ENCODE results near the gene CZIB. TPM values are rescaled to one million over a fixed set of nuclear protein-coding genes. Genes with fewer than 3 reads are reported as not detected.

The CZIB gene
- total RNA-seq, 1 experiment from 2014 or later: 56.7 TPM

DNA sequence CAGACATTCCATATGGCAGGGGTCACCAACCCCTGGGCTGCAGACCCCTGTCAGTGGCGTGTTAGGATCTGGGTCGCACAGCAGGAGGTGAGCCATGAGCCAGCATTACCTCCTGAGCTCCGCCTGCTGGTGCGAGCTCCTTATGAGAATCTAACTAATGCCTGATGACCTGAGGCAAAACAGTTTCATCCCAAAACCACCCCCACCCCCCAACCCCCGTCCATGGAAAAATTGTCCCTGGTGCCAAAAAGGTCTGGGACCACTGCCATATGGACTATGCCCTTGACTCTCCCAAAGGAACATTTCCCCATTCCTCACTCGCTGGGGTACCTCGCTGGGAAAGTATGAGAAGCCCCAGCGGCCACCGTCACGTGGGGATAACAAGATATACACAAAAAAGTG is 30.2 kb downstream of the CZIB start:
- POLR2A ChIA-PET (ENCODE audit: low non-redundant PET): no interaction called here

DNA sequence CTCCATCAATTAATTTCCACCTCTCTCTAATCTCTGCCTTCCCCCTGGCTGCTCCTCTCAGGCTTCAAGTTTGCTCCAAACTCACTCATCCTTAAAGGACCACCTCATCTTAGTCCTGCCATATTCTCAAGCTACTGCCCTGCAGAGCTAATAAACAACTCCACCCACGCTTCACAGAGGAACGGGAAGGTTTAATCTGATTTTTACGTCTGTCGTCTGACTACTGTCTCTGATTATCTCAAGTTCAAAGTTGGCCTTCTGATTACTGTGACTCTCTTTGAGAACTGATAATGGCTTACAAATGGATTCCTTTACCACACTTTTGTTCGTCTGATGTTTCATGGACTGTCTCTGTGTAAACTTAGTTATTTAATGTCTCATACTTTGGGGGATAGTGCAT is 31.4 kb downstream of the CZIB start:
- Histone ChIP-seq H3K4me3 (ENCODE audit: low read depth, low read length, poor library complexity, severe bottlenecking) (no peak overlapping the region), H3K36me3 (ENCODE audit: insufficient read depth, low read length, poor library complexity, severe bottlenecking) (no peaks in the 10 kb centered on the region), H3K4me1 (ENCODE audit: insufficient read depth, low read length, poor library complexity, severe bottlenecking) (no peaks in the 10 kb centered on the region), H3K27ac (ENCODE audit: low read depth, low read length, poor library complexity, severe bottlenecking) (no peak overlapping the region), H3K27me3 (replicated peaks; ENCODE audit: insufficient read depth, low read depth, low read length, poor library complexity) (no peaks in the 10 kb centered on the region), H3K9me3 (ENCODE audit: low read depth, low read length, poor library complexity, severe bottlenecking) (no peaks in the 10 kb centered on the region)
- POLR2A ChIA-PET (ENCODE audit: low non-redundant PET): no interaction called here
- BruUV-seq (replicated peaks): no TSS peak
- CTCF ChIA-PET: no interaction called here
- no peak for DNase-seq (ENCODE audit: low spot score)
- intact Hi-C loops (cut with micrococcal nuclease; ENCODE audit: unreplicated experiment): loop anchor here (5.0 to 10.0 kb wide), 3 partner anchors 124 to 487 kb away; partner anchors contain the start of genes PODN and ZYG11A
- no peak for TF ChIP-seq EZH2 (IDR thresholded peaks at IDR 0.05; ENCODE audit: borderline replicate concordance, low read depth, low read length, poor library complexity, severe bottlenecking)
- TF ChIP-seq CTCF (conservative IDR thresholded peaks at IDR 0.05; ENCODE audit: low read depth, low read length): no peak

More for the DNA sequence above, 30.2 kb downstream of the CZIB start:
- Histone ChIP-seq H3K36me3 (ENCODE audit: insufficient read depth, low read length, poor library complexity, severe bottlenecking) (no peaks in the 10 kb centered on the region), H3K4me1 (ENCODE audit: insufficient read depth, low read length, poor library complexity, severe bottlenecking) (no peaks in the 10 kb centered on the region), H3K9me3 (ENCODE audit: low read depth, low read length, poor library complexity, severe bottlenecking) (no peaks in the 10 kb centered on the region), H3K27me3 (replicated peaks; ENCODE audit: insufficient read depth, low read depth, low read length, poor library complexity) (no peaks in the 10 kb centered on the region), H3K27ac (ENCODE audit: low read depth, low read length, poor library complexity, severe bottlenecking) (no peak overlapping the region), H3K4me3 (ENCODE audit: low read depth, low read length, poor library complexity, severe bottlenecking) (no peak overlapping the region)
- no TSS peak for BruUV-seq (replicated peaks)
- no peak for TF ChIP-seq EZH2 (IDR thresholded peaks at IDR 0.05; ENCODE audit: borderline replicate concordance, low read depth, low read length, poor library complexity, severe bottlenecking)
- TF ChIP-seq CTCF (conservative IDR thresholded peaks at IDR 0.05; ENCODE audit: low read depth, low read length): no peak
- CTCF ChIA-PET: no interaction called here
- intact Hi-C loops (cut with micrococcal nuclease; ENCODE audit: unreplicated experiment): no loop called here
- no peak for DNase-seq (ENCODE audit: low spot score)

DNA sequence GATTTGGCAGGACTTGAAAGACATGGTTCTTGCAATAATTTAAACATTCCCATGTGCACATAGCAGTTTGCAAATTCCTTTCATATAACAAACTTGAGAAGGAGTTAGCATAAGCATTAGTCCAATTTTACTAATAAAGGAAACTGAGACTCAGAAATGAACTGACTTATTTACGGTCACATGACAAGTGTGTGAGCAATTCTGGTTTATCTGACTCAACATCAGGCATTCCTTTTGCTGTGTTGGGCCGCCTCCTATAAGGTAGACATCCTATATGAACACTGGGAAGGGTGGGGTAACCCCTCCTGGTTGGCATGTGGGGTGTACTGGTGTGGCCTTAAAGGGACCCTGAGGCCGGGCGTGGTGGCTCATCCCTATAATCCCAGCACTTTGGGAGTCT is 32.3 kb downstream of the CZIB start:
- no peak for TF ChIP-seq CTCF (conservative IDR thresholded peaks at IDR 0.05; ENCODE audit: low read depth, low read length)
- no peak for TF ChIP-seq EZH2 (IDR thresholded peaks at IDR 0.05; ENCODE audit: borderline replicate concordance, low read depth, low read length, poor library complexity, severe bottlenecking)
- ChIA-PET CTCF (no interaction called here), POLR2A (ENCODE audit: low non-redundant PET) (no interaction called here)
- Histone ChIP-seq H3K27me3 (replicated peaks; ENCODE audit: insufficient read depth, low read depth, low read length, poor library complexity) (no peaks in the 10 kb centered on the region), H3K36me3 (ENCODE audit: insufficient read depth, low read length, poor library complexity, severe bottlenecking) (no peaks in the 10 kb centered on the region), H3K4me1 (ENCODE audit: insufficient read depth, low read length, poor library complexity, severe bottlenecking) (no peaks in the 10 kb centered on the region), H3K9me3 (ENCODE audit: low read depth, low read length, poor library complexity, severe bottlenecking) (no peaks in the 10 kb centered on the region), H3K27ac (ENCODE audit: low read depth, low read length, poor library complexity, severe bottlenecking) (no peak overlapping the region), H3K4me3 (ENCODE audit: low read depth, low read length, poor library complexity, severe bottlenecking) (no peak overlapping the region)
- DNase-seq (ENCODE audit: low spot score): no peak
- intact Hi-C loops (cut with micrococcal nuclease; ENCODE audit: unreplicated experiment): loop anchor here (5.0 to 10.0 kb wide), 3 partner anchors 123 to 486 kb away; partner anchors contain the start of genes PODN and ZYG11A
- no TSS peak for BruUV-seq (replicated peaks)

Data from A673 (cell line).